Neural progenitor cell (in vitro differentiated cells): Measurements from ENCODE around the gene HCAR2.

Experiments used
- EZH2 ChIP-seq: fragments of 200-600 bp; sonication (generic); IDR thresholded peaks from 2 replicates; pipeline ENCODE4 v1.6.1; 2017; ENCODE audit warnings: antibody characterized with exemption, mild to moderate bottlenecking, moderate library complexity
- TF ChIP-seq, protein P1 (sequence below): fragments of 200-600 bp; sonication (generic); IDR thresholded peaks from 2 replicates; pipeline ENCODE4 v1.5.1; 2017; ENCODE audit warnings: antibody characterized with exemption, mild to moderate bottlenecking

GRCh38 chr12:122747224-122748135 lies 44.3 kb upstream of the HCAR2 start:
- TF ChIP-seq, protein P1, sequence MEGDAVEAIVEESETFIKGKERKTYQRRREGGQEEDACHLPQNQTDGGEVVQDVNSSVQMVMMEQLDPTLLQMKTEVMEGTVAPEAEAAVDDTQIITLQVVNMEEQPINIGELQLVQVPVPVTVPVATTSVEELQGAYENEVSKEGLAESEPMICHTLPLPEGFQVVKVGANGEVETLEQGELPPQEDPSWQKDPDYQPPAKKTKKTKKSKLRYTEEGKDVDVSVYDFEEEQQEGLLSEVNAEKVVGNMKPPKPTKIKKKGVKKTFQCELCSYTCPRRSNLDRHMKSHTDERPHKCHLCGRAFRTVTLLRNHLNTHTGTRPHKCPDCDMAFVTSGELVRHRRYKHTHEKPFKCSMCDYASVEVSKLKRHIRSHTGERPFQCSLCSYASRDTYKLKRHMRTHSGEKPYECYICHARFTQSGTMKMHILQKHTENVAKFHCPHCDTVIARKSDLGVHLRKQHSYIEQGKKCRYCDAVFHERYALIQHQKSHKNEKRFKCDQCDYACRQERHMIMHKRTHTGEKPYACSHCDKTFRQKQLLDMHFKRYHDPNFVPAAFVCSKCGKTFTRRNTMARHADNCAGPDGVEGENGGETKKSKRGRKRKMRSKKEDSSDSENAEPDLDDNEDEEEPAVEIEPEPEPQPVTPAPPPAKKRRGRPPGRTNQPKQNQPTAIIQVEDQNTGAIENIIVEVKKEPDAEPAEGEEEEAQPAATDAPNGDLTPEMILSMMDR: no peak
- TF ChIP-seq EZH2: no peak
